Measurements from ENCODE around the gene ZFP92.

Gene ZFP92

GRCh38 chrX:153409414-153410101 lies 1.7 kb upstream of the ZFP92 start:
- no peak for DNase-seq

- DNase-seq = no peak
Measured at GRCh38 chrX:153410373-153410772, 899 bp upstream of the ZFP92 start.

- DNase-seq = no peak
Measured at GRCh38 chrX:153410888-153411254, 401 bp upstream of the ZFP92 start.

GRCh38 chrX:153411988-153412574 lies 809 bp downstream of the ZFP92 start:
- DNase-seq = no peak

GRCh38 chrX:153412746-153413720 lies 1.8 kb downstream of the ZFP92 start:
- DNase-seq = no peak

- DNase-seq = no peak
Measured at GRCh38 chrX:153413731-153414130, 2.5 kb downstream of the ZFP92 start.

- DNase-seq = no peak
Measured at GRCh38 chrX:153414856-153415510, 3.7 kb downstream of the ZFP92 start.

GRCh38 chrX:153416781-153417450 lies 5.6 kb downstream of the ZFP92 start:
- DNase-seq = no peak

- no peak for DNase-seq
Measured at GRCh38 chrX:153417637-153418036, 6.4 kb downstream of the ZFP92 start.

- DNase-seq = no peak
Measured at GRCh38 chrX:153420851-153421599, 9.8 kb downstream of the ZFP92 start.

- no peak for DNase-seq
Measured at GRCh38 chrX:153421856-153422255, 10.6 kb downstream of the ZFP92 start.

- DNase-seq = no peak
Measured at GRCh38 chrX:153423652-153424051, 12.4 kb downstream of the ZFP92 start.

- no peak for DNase-seq
Measured at GRCh38 chrX:153426204-153426603, 14.9 kb downstream of the ZFP92 start.

GRCh38 chrX:153430796-153431195 lies 19.5 kb downstream of the ZFP92 start:
- DNase-seq = no peak

GRCh38 chrX:153433161-153433680 lies 21.9 kb downstream of the ZFP92 start:
- no peak for DNase-seq

- no peak for DNase-seq
Measured at GRCh38 chrX:153433781-153434285, 22.6 kb downstream of the ZFP92 start.

- DNase-seq = no peak
Measured at GRCh38 chrX:153434801-153435200, 23.5 kb downstream of the ZFP92 start.

- no peak for DNase-seq
Measured at GRCh38 chrX:153435845-153436244, 24.6 kb downstream of the ZFP92 start.

- no peak for DNase-seq
Measured at GRCh38 chrX:153438532-153438931, 27.3 kb downstream of the ZFP92 start.

GRCh38 chrX:153439977-153440376 lies 28.7 kb downstream of the ZFP92 start:
- no peak for DNase-seq

GRCh38 chrX:153440556-153441135 lies 29.4 kb downstream of the ZFP92 start:
- DNase-seq = no peak

All from cortex of kidney (tissue), 1 donor.